Tibial artery (tissue), 4 donors: ENCODE results near the gene GNB1L.

Source experiments
- DNase-seq, 2 donors: peaks; one replicate each; pipeline ENCODE4 v3.0.0-alpha.2; 2019
- H3K27ac ChIP-seq, 2 donors: fragments of 200-600 bp; sonication (generic) in 1 of 2; 1 replicate in 1 of 2; 2 replicates in 1 of 2; pipeline ENCODE4 v1.5.1; 2018 to 2019; ENCODE audit warnings: mild to moderate bottlenecking in 1 of 2
- H3K27me3 ChIP-seq, 2 donors: fragments of 200-600 bp; sonication (generic) in 1 of 2; one replicate each; pipeline versions ENCODE4 v1.5.1 to v1.6.0; 2016 to 2019
- H3K36me3 ChIP-seq, 3 donors: fragments of 200-600 bp; sonication (generic) in 2 of 3; one replicate each; pipeline ENCODE4 v1.5.1; 2016 to 2019; ENCODE audit warnings: mild to moderate bottlenecking in 2 of 3
- H3K4me1 ChIP-seq, 4 donors: fragments of 200-600 bp; sonication (generic) in 2 of 4; 1 replicate in 3 of 4; 2 replicates in 1 of 4; pipeline ENCODE4 v1.5.1; 2016 to 2019
- H3K4me3 ChIP-seq, 2 donors: fragments of 200-600 bp; sonication (generic) in 1 of 2; 1 replicate in 1 of 2; 2 replicates in 1 of 2; pipeline ENCODE4 v1.5.1; 2018 to 2019; ENCODE audit warnings: mild to moderate bottlenecking in 2 of 2
- H3K9me3 ChIP-seq, 3 donors: fragments of 200-600 bp; sonication (generic) in 1 of 3; one replicate each; pipeline ENCODE4 v1.5.1; 2016 to 2019
- CTCF ChIP-seq, 2 experiments: fragments of 200-600 bp in 1 of 2; fragments of 450-650 bp in 1 of 2; IDR thresholded peaks; one replicate each; pipeline ENCODE4 v1.5.1; 2017 to 2019; ENCODE audit warnings: antibody characterized with exemption in 2 of 2, mild to moderate bottlenecking in 1 of 2, moderate library complexity in 1 of 2
- intact Hi-C: fragments of 100-400 bp; cut with DNase I; formaldehyde crosslinking; loops from one replicate; pipeline ENCODE4 v1.15.0; 2023; ENCODE audit warnings: low total_unique reads

Gene GNB1L

DNA sequence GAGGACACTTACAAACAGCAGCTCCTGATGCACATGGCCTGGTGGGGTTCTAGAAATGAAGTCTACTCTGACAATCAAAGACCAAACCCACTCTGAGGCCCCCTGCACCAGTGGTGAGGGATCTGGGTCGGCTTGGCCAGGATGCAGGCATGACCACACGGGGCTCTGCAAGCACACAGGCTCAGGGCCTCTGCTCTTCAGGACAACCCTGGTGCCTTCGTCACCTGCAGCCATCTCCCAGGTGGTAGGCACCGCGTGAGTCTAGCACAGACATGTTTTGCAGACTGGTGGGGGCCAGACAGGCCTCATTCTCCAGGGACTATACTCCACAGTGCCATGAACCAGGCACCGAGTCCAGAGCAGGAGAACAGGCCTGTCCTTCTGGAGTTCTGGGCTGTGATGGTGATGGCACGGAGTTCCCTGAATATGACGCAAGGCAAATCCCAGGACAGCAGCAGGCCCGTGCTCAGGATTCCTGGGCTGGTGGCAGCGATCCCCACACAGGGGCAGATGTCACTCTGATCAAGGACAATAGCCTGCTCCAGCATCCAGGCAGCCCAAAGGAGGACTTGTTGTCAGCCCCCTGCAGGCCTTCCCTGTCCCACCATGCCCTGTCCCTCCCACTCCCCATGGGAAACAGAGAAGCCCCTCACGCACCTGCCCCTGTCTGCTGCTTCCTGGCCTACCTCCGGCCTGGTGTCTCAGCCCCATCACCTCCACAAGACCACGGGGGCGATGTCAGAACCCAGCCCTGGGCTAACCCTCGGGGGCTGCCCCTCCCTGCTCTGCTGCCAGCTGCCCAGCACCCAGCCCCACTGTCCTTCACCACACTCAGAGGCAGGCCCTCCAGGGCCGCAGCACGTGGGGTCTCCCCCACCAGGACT is 36.1 kb downstream of the GNB1L start:
- no peaks in the 10 kb centered on the region for H3K9me3 ChIP-seq
- DNase-seq: peak in 1 of 2 donors; percentile 58
- peaks cover 0 to 17% (median 4%) of the 10 kb centered on the region in 3 donors for H3K36me3 ChIP-seq
- no peak overlapping the region for H3K4me3 ChIP-seq
- H3K4me1 ChIP-seq: peaks cover 0 to 13% (median 0%) of the 10 kb centered on the region in 4 donors
- TF ChIP-seq CTCF (IDR thresholded peaks at IDR 0.05): no peak
- intact Hi-C loops: no loop called here
- H3K27me3 ChIP-seq: no peaks in the 10 kb centered on the region
- H3K27ac ChIP-seq: no peak overlapping the region

GRCh38 chr22:19816372-19817119 is 38.1 kb downstream of the GNB1L start:
- peak in 1 of 2 donors; percentile 27 for DNase-seq
- H3K4me3 ChIP-seq: no peak overlapping the region
- no peaks in the 10 kb centered on the region for H3K4me1 ChIP-seq
- H3K27ac ChIP-seq: no peak overlapping the region
- peaks cover 0 to 25% (median 4%) of the 10 kb centered on the region in 3 donors for H3K36me3 ChIP-seq
- H3K27me3 ChIP-seq: no peaks in the 10 kb centered on the region
- no peak for TF ChIP-seq CTCF (IDR thresholded peaks at IDR 0.05)
- H3K9me3 ChIP-seq: no peaks in the 10 kb centered on the region
- intact Hi-C loops: no loop called here

- peak in 1 of 2 donors; percentile 33 for DNase-seq
- Histone ChIP-seq H3K9me3 (no peaks in the 10 kb centered on the region), H3K4me3 (no peak overlapping the region), H3K36me3 (peaks cover 0 to 25% (median 4%) of the 10 kb centered on the region in 3 donors), H3K27me3 (no peaks in the 10 kb centered on the region), H3K4me1 (no peaks in the 10 kb centered on the region), H3K27ac (no peak overlapping the region)
- TF ChIP-seq CTCF (IDR thresholded peaks at IDR 0.05): no peak
- intact Hi-C loops: no loop called here
Measured at GRCh38 chr22:19815823-19816290, 38.8 kb downstream of the GNB1L start.

- peak in 1 of 2 donors; percentile 39 for DNase-seq
- no peak for TF ChIP-seq CTCF (IDR thresholded peaks at IDR 0.05)
- intact Hi-C loops: no loop called here
- H3K4me3 ChIP-seq: no peak overlapping the region
- no peak overlapping the region for H3K27ac ChIP-seq
- no peaks in the 10 kb centered on the region for H3K4me1 ChIP-seq
- no peaks in the 10 kb centered on the region for H3K27me3 ChIP-seq
- peaks cover 0 to 19% (median 2%) of the 10 kb centered on the region in 3 donors for H3K36me3 ChIP-seq
- no peaks in the 10 kb centered on the region for H3K9me3 ChIP-seq
Measured at GRCh38 chr22:19815093-19815822, 39.4 kb downstream of the GNB1L start.

DNA sequence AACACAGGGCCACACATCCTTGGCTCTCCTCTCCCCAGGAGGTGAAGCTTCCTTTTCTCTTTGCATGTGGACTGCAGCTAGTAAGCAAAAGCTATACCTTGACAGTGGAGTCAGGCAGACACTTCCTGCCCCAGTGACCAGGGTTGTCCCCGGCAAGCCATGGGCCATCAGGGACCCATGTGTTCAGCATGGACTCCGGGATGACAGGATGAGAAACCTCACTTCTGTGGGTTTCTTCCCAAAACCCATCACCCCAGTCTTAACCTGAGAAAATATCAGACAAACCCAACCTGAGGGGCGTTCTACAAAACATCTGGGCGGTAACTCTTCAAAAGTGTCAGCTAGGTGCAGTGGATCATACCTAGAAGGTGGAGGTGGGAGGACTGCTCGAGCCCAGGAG is 40.2 kb downstream of the GNB1L start:
- no peaks in the 10 kb centered on the region for H3K27me3 ChIP-seq
- TF ChIP-seq CTCF (IDR thresholded peaks at IDR 0.05): no peak

More for the DNA sequence above, 40.2 kb downstream of the GNB1L start:
- no peaks in the 10 kb centered on the region for H3K9me3 ChIP-seq
- H3K27ac ChIP-seq: no peak overlapping the region
- intact Hi-C loops: no loop called here
- peak in 1 of 2 donors; percentile 20 for DNase-seq
- no peak overlapping the region for H3K4me3 ChIP-seq
- H3K4me1 ChIP-seq: no peaks in the 10 kb centered on the region
- peaks cover 0 to 13% (median 0%) of the 10 kb centered on the region in 3 donors for H3K36me3 ChIP-seq
